GM12878 (cell line): ENCODE results near the gene AGER. TPM values are rescaled to one million over a fixed set of nuclear protein-coding genes. Genes with fewer than 3 reads are reported as not detected.

Source experiments
- ATAC-seq: fragments of 200-7000 bp; cut with Tn5 transposase; 3 replicates; pipeline ENCODE4 v1.9.1; 2020; ENCODE audit warnings: mild to moderate bottlenecking, moderate library complexity
- BruUV-seq: library from RNA; stranded (reverse); fragments of 400-500 nt; replicated peaks from 2 replicates; lab custom pipeline; 2021; lab: Mats Ljungman, UMichigan
- CTCF ChIA-PET: fragments of 300-600 bp; sonication (Branson Sonifier 250); formaldehyde crosslinking; extraction: SDS; loops from one replicate; lab custom pipeline; 2021; ENCODE audit warnings: inconsistent platforms; lab: Yijun Ruan, JAX
- POLR2A ChIA-PET: fragments of 350-600 bp; formaldehyde crosslinking; extraction: SDS; loops from one replicate; lab custom pipeline; 2021; ENCODE audit warnings: inconsistent platforms; lab: Charles Lee
- RAD21 ChIA-PET: fragments of 300-600 bp; sonication (Branson Sonifier 250); formaldehyde crosslinking; loops from one replicate; lab custom pipeline; 2023; ENCODE audit warnings: antibody characterized with exemption; ENCODE audit not compliant: unreplicated experiment; lab: Charles Lee
- SMC1A ChIA-PET: fragments of 300-600 bp; sonication (Branson Sonifier 250); formaldehyde crosslinking; loops from one replicate; lab custom pipeline; 2023; ENCODE audit not compliant: unreplicated experiment, uncharacterized antibody; lab: Charles Lee
- DNase-seq: peaks from one replicate; pipeline ENCODE4 v3.0.0-alpha.2; 2011; ENCODE audit warnings: low read depth, low spot score
- FAIRE-seq: peaks from 3 replicates; lab custom pipeline; 2011; peaks lifted over from hg19 to GRCh38; lab: Jason Lieb, UNC
- H2AFZ ChIP-seq: 2 replicates; pipeline ENCODE4 v1.6.0; 2011; ENCODE audit warnings: low read depth, low read length, control low read depth; ENCODE audit not compliant: control insufficient read depth
- H3K27ac ChIP-seq: 2 replicates; pipeline ENCODE4 v1.5.1; 2011; ENCODE audit warnings: control low read depth; ENCODE audit not compliant: control insufficient read depth, insufficient read depth
- H3K27me3 ChIP-seq, 2 experiments: replicated peaks in 1 of 2; 2 replicates each; pipeline versions ENCODE4 v1.6.0 to v1.6.1; 2011; ENCODE audit warnings: low read length in 1 of 2; ENCODE audit not compliant: control insufficient read depth in 2 of 2, insufficient read depth in 2 of 2
- H3K36me3 ChIP-seq, 2 experiments: 2 replicates each; pipeline ENCODE4 v1.5.1; 2011; ENCODE audit warnings: low read length in 1 of 2; ENCODE audit not compliant: control insufficient read depth in 2 of 2, insufficient read depth in 2 of 2
- H3K4me1 ChIP-seq: 2 replicates; pipeline ENCODE4 v1.6.1; 2011; ENCODE audit warnings: mild to moderate bottlenecking, low read length, moderate library complexity, mixed read lengths; ENCODE audit not compliant: control insufficient read depth, insufficient read depth
- H3K4me2 ChIP-seq: 2 replicates; pipeline ENCODE4 v1.6.0; 2011; ENCODE audit warnings: control low read depth; ENCODE audit not compliant: control insufficient read depth, insufficient read depth
- H3K4me3 ChIP-seq: fragments of 200-600 bp; sonication (generic); 2 replicates; pipeline ENCODE4 v1.5.1; 2016
- H3K79me2 ChIP-seq: 2 replicates; pipeline ENCODE4 v1.6.0; 2011; ENCODE audit warnings: low read length; ENCODE audit not compliant: control insufficient read depth, insufficient read depth
- H3K9ac ChIP-seq: 2 replicates; pipeline ENCODE4 v1.8.0; 2011; ENCODE audit warnings: low read length, control low read depth, mixed read lengths; ENCODE audit not compliant: control insufficient read depth, insufficient read depth
- H3K9me3 ChIP-seq: replicated peaks from 3 replicates; pipeline ENCODE4 v1.5.1; 2011; ENCODE audit warnings: mild to moderate bottlenecking, low read length; ENCODE audit not compliant: control insufficient read depth, insufficient read depth
- H4K20me1 ChIP-seq: 2 replicates; pipeline ENCODE4 v1.6.0; 2011; ENCODE audit not compliant: control insufficient read depth, insufficient read depth
- ASH2L ChIP-seq: fragments of 300-600, 200-600 bp; sonication (generic); IDR thresholded peaks from 2 replicates; pipeline ENCODE4 v1.6.1; 2017; ENCODE audit warnings: low read depth, mild to moderate bottlenecking, borderline replicate concordance
- HDAC6 ChIP-seq: fragments of 200-600 bp; sonication (generic); IDR thresholded peaks from one replicate; pipeline ENCODE4 v1.8.0; 2017; ENCODE audit warnings: antibody characterized with exemption; ENCODE audit not compliant: unreplicated experiment
- MTA3 ChIP-seq: IDR thresholded peaks from 2 replicates; pipeline ENCODE4 v1.6.1; 2012; ENCODE audit warnings: low read length, inconsistent platforms, borderline replicate concordance
- NR2C2 ChIP-seq: IDR thresholded peaks from 2 replicates; pipeline ENCODE4 v1.6.1; 2011; ENCODE audit warnings: borderline replicate concordance, low read depth; ENCODE audit not compliant: control insufficient read depth, insufficient read length
- NR2F1 ChIP-seq: fragments of 450-650 bp; conservative IDR thresholded peaks from 2 replicates; pipeline ENCODE4 v1.6.1; 2017; ENCODE audit warnings: mild to moderate bottlenecking
- PAX5 ChIP-seq: IDR thresholded peaks from 2 replicates; pipeline ENCODE4 v1.6.1; 2011; ENCODE audit warnings: low read depth, low read length, borderline replicate concordance
- PAX8 ChIP-seq: fragments of 450-650 bp; IDR thresholded peaks from 2 replicates; pipeline ENCODE4 v1.6.1; 2017; ENCODE audit warnings: mild to moderate bottlenecking, moderate library complexity
- TARDBP ChIP-seq: IDR thresholded peaks from 2 replicates; pipeline ENCODE4 v1.6.1; 2016; ENCODE audit warnings: borderline replicate concordance
- ZBTB40 ChIP-seq: fragments of 450-650 bp; IDR thresholded peaks from 2 replicates; pipeline ENCODE4 v1.6.1; 2016; ENCODE audit warnings: mild to moderate bottlenecking, moderate library complexity, borderline replicate concordance
- ZNF217 ChIP-seq: fragments of 450-650 bp; IDR thresholded peaks from 2 replicates; pipeline ENCODE4 v1.6.1; 2017; ENCODE audit warnings: antibody characterized with exemption, mild to moderate bottlenecking
- WGBS: methylation state at CpG from one replicate; pipeline ENCODE4 v1.1.6; 2016; ENCODE audit warnings: low lambda C conversion rate; ENCODE audit not compliant: insufficient replicate concordance, insufficient coverage; ENCODE audit errors: missing lambda C conversion rate; 5-methylcytosine and 5-hydroxymethylcytosine counted together
- in situ Hi-C: fragments of 300-500 bp; cut with MboI; formaldehyde crosslinking; loops from 9 replicates; pipeline ENCODE4 v1.14.3; 2018; ENCODE audit warnings: mixed read lengths
- intact Hi-C: fragments of 100-400 bp; cut with micrococcal nuclease; formaldehyde crosslinking; loops from one replicate; pipeline ENCODE4 v1.14.2; 2022; ENCODE audit not compliant: unreplicated experiment
- polyA plus RNA-seq, 11 experiments: library from polyadenylated mRNA; depleted of rRNA in 4 of 11; unstranded in 6 of 11; stranded (reverse) in 5 of 11; fragments of >200 nt; fragmentation: Nextera tagmentation in 4 of 11; fragmentation: Illumina TruSeq in 1 of 11; extraction: Ambion mirVana in 4 of 11; extraction: Trizol in 1 of 11; gene quantifications; 1 replicate in 1 of 11; 2 replicates in 10 of 11; pipeline versions ENCODE4 v1.2.1 to v1.2.3, GENCODE V29; 2011 to 2016; ENCODE audit warnings: inconsistent platforms in 2 of 11, missing spikeins in 2 of 11, low read depth in 1 of 11
- total RNA-seq, 4 experiments: library from RNA; depleted of rRNA in 3 of 4; stranded (reverse); fragments of >200 nt in 3 of 4; fragmentation: Illumina TruSeq in 1 of 4; extraction: Trizol in 1 of 4; gene quantifications; 2 replicates each; pipeline versions ENCODE4 v1.2.1 to v1.2.3, GENCODE V29; 2013 to 2021
- TF ChIP-seq, protein P1 (sequence below): IDR thresholded peaks from 2 replicates; pipeline ENCODE4 v1.6.1; 2012; ENCODE audit warnings: low read length, inconsistent platforms

Gene AGER
- total and polyA plus RNA-seq, 10 of the 15 experiments (the other 5 are each of a cell fraction or from before 2014, with no cell fraction given) = 1.1 to 18.2 (median 3.9) TPM

DNA sequence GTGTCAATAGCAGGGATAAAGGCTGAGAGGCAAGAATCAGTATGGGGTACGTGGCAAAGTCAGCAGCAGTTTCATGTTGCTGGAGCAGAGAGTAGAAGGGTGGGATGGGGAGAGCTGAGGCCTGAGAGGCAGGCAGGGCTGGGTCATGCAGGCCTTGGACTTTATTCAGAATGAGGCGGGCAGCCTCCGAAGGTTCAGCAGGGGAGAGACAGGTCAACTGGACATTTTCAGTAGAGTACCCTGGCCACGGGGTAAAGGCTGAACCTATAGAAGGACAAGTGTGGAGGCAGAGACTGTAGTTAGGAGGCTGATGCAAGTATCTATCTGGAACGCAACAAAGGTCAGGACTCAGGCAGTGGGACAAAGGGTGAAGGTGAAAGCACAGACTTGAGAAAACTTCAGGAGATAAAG is 26.1 kb upstream of the AGER start:
- H3K27ac ChIP-seq = no peak overlapping the region
- intact Hi-C loops = no loop called here
- no peak overlapping the region for H3K4me3 ChIP-seq
- in situ Hi-C loops = no loop called here
- ChIA-PET RAD21 (no interaction called here), POLR2A (no interaction called here), CTCF (interaction anchor here (1.2 kb wide), 1 partner anchor 587 kb away, joined by 4 read pairs; no protein-coding TSS in a partner anchor), SMC1A (no interaction called here)
- H3K9ac ChIP-seq = no peak overlapping the region
- ATAC-seq (no peak), FAIRE-seq (no peak), DNase-seq (no peak)
- no peaks in the 10 kb centered on the region; a peak in 2 of 4 replicates for H3K27me3 ChIP-seq
- TF ChIP-seq MTA3 (no peak), NR2F1 (no peak), TARDBP (no peak), ASH2L (no peak), PAX5 (no peak), ZNF217 (no peak), ZBTB40 (no peak), PAX8 (no peak), HDAC6 (no peak), NR2C2 (no peak)
- TF ChIP-seq, protein P1, sequence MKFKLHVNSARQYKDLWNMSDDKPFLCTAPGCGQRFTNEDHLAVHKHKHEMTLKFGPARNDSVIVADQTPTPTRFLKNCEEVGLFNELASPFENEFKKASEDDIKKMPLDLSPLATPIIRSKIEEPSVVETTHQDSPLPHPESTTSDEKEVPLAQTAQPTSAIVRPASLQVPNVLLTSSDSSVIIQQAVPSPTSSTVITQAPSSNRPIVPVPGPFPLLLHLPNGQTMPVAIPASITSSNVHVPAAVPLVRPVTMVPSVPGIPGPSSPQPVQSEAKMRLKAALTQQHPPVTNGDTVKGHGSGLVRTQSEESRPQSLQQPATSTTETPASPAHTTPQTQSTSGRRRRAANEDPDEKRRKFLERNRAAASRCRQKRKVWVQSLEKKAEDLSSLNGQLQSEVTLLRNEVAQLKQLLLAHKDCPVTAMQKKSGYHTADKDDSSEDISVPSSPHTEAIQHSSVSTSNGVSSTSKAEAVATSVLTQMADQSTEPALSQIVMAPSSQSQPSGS = no peak
- no peak overlapping the region for H2AFZ ChIP-seq
- no TSS peak for BruUV-seq
- H3K36me3 ChIP-seq = no peaks in the 10 kb centered on the region
- 47% methylated on average over 5 of the region's 5 CpGs for WGBS
- H3K9me3 ChIP-seq = no peaks in the 10 kb centered on the region
- no peaks in the 10 kb centered on the region for H3K4me1 ChIP-seq
- H3K4me2 ChIP-seq = no peak overlapping the region
- H3K79me2 ChIP-seq = no peaks in the 10 kb centered on the region
- no peaks in the 10 kb centered on the region for H4K20me1 ChIP-seq
